Body of pancreas (tissue), 4 donors: ENCODE measurements around the gene PHPT1. TPM values are rescaled to one million over a fixed set of nuclear protein-coding genes. Genes with fewer than 3 reads are reported as not detected.

Experiments
- ATAC-seq: fragments of 150-250 bp; one replicate; pipeline ENCODE4 v1.9.1; 2016
- DNase-seq, 4 donors: peaks; one replicate each; pipeline ENCODE4 v3.0.0-alpha.2; 2019
- H3K27ac ChIP-seq, 4 donors: fragments of 200-600 bp; sonication (generic); 1 replicate in 3 of 4; 2 replicates in 1 of 4; pipeline versions ENCODE4 v1.5.1 to v1.6.1; 2016 to 2019; ENCODE audit warnings: mild to moderate bottlenecking in 1 of 4, mixed read lengths in 1 of 4, moderate library complexity in 1 of 4
- H3K27me3 ChIP-seq, 2 donors: fragments of 200-600 bp; sonication (generic); one replicate each; pipeline ENCODE4 v1.6.0; 2016; ENCODE audit warnings: mild to moderate bottlenecking in 1 of 2
- H3K36me3 ChIP-seq, 2 donors: fragments of 200-600 bp; sonication (generic); replicated peaks in 1 of 2; 2 replicates each; pipeline ENCODE4 v1.5.1; 2016; ENCODE audit warnings: low read depth in 2 of 2; ENCODE audit not compliant: insufficient read depth in 1 of 2
- H3K4me1 ChIP-seq: fragments of 200-600 bp; sonication (generic); one replicate; pipeline ENCODE4 v1.6.0; 2016
- H3K4me3 ChIP-seq, 2 donors: fragments of 200-600 bp; sonication (generic); 1 replicate in 1 of 2; 2 replicates in 1 of 2; pipeline ENCODE4 v1.5.1; 2016 to 2019
- H3K9me3 ChIP-seq, 3 donors: fragments of 200-600 bp; sonication (generic); 1 replicate in 2 of 3; 2 replicates in 1 of 3; pipeline ENCODE4 v1.5.1; 2016
- POLR2A ChIP-seq, 3 donors: fragments of 450-650 bp; IDR thresholded peaks; one replicate each; pipeline ENCODE4 v1.6.1; 2016; ENCODE audit warnings: antibody characterized with exemption in 3 of 3, mild to moderate bottlenecking in 2 of 3
- WGBS, 2 donors: methylation state at CpG; one replicate each; pipeline ENCODE4 v1.1.5; 2017; 5-methylcytosine and 5-hydroxymethylcytosine counted together
- intact Hi-C: fragments of 100-400 bp; cut with DNase I; formaldehyde crosslinking; loops from one replicate; pipeline ENCODE4 v1.15.1; 2023
- total RNA-seq, 2 donors: library from RNA; depleted of rRNA; stranded (reverse); fragments of >200 nt; gene quantifications; one replicate each; pipeline ENCODE4 v1.1.0, GENCODE V29; 2016
- TF ChIP-seq, protein P1 (sequence below), 7 experiments: fragments of 450-650 bp in 4 of 7; fragments of 200-600 bp in 3 of 7; sonication (generic) in 3 of 7; IDR thresholded peaks; one replicate each; pipeline ENCODE4 v1.5.1; 2016 to 2019; ENCODE audit warnings: antibody characterized with exemption in 7 of 7

Gene PHPT1
- total RNA-seq, 2 donors from 2014 or later, result 60.6 to 65.6 TPM

DNA sequence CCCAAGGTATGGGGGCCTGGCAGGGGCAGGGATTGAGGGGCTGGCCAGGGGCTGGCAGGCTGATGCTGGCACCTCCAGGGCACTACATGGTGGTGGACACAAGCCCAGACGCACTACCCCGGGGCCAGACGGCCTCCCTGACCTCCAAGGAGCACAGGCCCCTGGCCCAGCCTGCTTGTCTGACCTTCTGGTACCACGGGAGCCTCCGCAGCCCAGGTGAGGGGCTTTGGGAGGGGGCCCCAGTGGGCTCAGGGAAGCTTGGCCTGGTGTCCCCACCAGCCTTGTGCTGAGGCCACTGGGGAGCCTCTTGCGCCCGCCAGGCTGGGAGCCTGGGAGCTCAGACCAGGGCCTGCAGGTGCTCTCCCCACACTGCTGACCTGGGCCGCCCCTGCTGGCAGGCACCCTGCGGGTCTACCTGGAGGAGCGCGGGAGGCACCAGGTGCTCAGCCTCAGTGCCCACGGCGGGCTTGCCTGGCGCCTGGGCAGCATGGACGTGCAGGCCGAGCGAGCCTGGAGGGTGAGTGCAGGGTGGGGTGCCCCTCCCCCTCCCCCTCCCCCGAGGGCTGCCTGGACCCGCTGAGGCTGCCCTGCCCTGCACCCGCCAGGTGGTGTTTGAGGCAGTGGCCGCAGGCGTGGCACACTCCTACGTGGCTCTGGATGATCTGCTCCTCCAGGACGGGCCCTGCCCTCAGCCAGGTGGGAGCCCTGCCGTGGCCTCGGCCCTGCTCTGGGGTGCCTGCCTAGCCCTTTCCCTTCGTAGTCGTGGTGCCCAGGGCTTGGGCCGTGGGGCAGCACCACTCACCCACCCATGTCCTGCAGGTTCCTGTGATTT lies 8.6 kb downstream of the PHPT1 start:
- peak overlapping the region; percentile 74 to 86 (median 78) for H3K27ac ChIP-seq
- ATAC-seq, result peak; percentile 57
- no peak overlapping the region for H3K4me3 ChIP-seq
- H3K27me3 ChIP-seq, result no peaks in the 10 kb centered on the region
- H3K36me3 ChIP-seq, result peaks cover 10 to 15% of the 10 kb centered on the region in 2 donors
- H3K4me1 ChIP-seq, result peaks cover 62% of the 10 kb centered on the region
- WGBS, 2 donors, result 29% methylated on average over 27 of the region's 29 CpGs; no CpG with 5 or more reads in 1 of the 2 donors
- peak; percentile 72 to 88 (median 82) for DNase-seq
- intact Hi-C loops, result loop anchor here (10.0 kb wide), 1 partner anchor 87 kb away; the partner anchor contains the start of genes C8G and FBXW5
- TF ChIP-seq POLR2A (IDR thresholded peaks at IDR 0.05), result no peak
- TF ChIP-seq, protein P1, sequence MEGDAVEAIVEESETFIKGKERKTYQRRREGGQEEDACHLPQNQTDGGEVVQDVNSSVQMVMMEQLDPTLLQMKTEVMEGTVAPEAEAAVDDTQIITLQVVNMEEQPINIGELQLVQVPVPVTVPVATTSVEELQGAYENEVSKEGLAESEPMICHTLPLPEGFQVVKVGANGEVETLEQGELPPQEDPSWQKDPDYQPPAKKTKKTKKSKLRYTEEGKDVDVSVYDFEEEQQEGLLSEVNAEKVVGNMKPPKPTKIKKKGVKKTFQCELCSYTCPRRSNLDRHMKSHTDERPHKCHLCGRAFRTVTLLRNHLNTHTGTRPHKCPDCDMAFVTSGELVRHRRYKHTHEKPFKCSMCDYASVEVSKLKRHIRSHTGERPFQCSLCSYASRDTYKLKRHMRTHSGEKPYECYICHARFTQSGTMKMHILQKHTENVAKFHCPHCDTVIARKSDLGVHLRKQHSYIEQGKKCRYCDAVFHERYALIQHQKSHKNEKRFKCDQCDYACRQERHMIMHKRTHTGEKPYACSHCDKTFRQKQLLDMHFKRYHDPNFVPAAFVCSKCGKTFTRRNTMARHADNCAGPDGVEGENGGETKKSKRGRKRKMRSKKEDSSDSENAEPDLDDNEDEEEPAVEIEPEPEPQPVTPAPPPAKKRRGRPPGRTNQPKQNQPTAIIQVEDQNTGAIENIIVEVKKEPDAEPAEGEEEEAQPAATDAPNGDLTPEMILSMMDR (IDR thresholded peaks at IDR 0.05), result peak in 4 of 7 experiments; percentile 13 to 43 (median 24)
- no peaks in the 10 kb centered on the region for H3K9me3 ChIP-seq

DNA sequence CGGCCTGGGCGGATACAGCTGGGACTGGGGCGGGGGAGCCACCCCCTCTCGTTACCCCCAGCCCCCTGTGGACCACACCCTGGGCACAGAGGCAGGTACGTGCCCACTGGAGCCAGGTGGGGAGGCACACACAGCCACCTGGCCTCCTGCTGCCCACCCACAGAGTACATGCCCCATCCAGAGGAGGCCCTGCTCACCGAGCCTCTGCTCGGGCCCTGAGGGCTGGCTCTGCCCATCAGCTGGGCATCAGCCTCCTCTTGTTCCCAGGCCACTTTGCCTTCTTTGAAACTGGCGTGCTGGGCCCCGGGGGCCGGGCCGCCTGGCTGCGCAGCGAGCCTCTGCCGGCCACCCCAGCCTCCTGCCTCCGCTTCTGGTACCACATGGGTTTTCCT lies 9.2 kb downstream of the PHPT1 start:
- ATAC-seq, result no peak

DNA sequence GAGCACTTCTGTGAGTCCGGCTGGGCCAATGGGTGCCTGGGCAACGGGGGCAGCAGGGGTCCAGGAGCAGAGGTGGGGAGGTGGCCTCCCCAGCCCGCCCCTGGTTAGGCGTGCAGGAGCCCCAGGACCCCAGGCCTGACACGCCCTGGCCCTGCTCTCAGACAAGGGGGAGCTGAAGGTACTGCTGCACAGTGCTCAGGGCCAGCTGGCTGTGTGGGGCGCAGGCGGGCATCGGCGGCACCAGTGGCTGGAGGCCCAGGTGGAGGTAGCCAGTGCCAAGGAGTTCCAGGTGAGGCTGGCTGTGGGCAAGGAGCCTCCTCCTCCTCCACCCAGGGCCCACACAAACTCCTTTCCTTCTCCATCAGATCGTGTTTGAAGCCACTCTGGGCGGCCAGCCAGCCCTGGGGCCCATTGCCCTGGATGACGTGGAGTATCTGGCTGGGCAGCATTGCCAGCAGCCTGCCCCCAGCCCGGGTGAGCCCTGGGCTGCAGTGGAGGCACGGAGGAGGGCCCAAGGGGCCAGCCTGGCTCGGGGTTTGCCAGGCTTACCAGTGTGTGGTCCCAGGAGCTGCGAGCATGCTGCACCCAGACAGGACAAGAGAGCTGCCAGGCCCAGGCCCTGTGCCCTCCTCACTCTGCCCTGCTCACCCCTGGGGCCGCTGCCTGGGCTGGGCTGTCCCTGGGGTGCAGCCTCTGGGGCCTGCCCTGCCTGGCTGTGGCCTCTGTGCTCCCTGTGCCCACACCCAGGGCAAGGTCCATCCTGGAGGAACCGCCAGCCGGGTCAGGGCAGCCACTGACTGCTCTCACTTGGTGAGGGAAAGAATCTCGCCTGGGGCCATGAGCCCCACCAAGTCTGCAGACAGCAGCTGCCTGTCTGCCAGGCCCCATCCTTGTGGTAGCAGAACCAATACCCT lies 9.9 kb downstream of the PHPT1 start:
- TF ChIP-seq POLR2A (IDR thresholded peaks at IDR 0.05), result peak in 1 of 3 donors; percentile 9
- TF ChIP-seq, protein P1 (IDR thresholded peaks at IDR 0.05), result no peak
- Histone ChIP-seq H3K4me1 (peaks cover 72% of the 10 kb centered on the region), H3K27ac (peak overlapping the region; percentile 74 to 86 (median 78)), H3K27me3 (no peaks in the 10 kb centered on the region), H3K4me3 (no peak overlapping the region), H3K36me3 (peaks cover 15 to 21% of the 10 kb centered on the region in 2 donors), H3K9me3 (no peaks in the 10 kb centered on the region)
- intact Hi-C loops, result loop anchor here (10.0 kb wide), 1 partner anchor 86 kb away; the partner anchor contains the start of genes C8G and FBXW5
- peak; percentile 79 for ATAC-seq
- WGBS, 2 donors, result 0 to 36% methylated on average over 3 to 20 of the region's 20 CpGs
- DNase-seq, result peak; percentile 90 to 97 (median 93)

More for the DNA sequence above, 9.2 kb downstream of the PHPT1 start:
- Histone ChIP-seq H3K9me3 (no peaks in the 10 kb centered on the region), H3K27ac (peak overlapping the region; percentile 74 to 86 (median 78)), H3K4me3 (no peak overlapping the region), H3K27me3 (no peaks in the 10 kb centered on the region), H3K4me1 (peaks cover 68% of the 10 kb centered on the region), H3K36me3 (peaks cover 15 to 21% of the 10 kb centered on the region in 2 donors)
- DNase-seq, result peak in 1 of 4 donors; percentile 20
- intact Hi-C loops, result loop anchor here (10.0 kb wide), 1 partner anchor 86 kb away; the partner anchor contains the start of genes C8G and FBXW5
- TF ChIP-seq, protein P1 (IDR thresholded peaks at IDR 0.05), result no peak
- TF ChIP-seq POLR2A (IDR thresholded peaks at IDR 0.05), result no peak
- 20 to 68% methylated on average over 1 to 13 of the region's 15 CpGs for WGBS, 2 donors

DNA sequence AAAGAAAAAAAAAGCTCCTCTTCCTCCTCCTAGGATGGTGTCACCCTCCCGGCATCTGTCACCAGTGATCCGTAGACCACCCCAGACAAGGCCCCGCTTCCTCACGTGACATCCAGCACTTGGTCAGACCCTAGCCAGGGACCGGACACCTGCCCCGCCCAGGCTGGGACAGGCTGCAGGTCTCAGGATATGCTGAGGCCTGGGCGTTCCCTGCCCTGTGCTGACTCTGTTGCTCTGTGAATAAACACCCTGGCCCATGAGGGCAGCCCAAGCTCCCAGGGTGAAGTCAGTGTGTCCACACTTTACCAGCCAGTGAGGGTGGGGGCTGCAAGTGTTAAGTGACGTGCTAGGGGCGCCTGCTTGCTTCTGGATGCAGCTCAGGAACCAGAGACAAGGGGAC lies 11.3 kb downstream of the PHPT1 start:
- H3K27me3 ChIP-seq, result no peaks in the 10 kb centered on the region
- no peak overlapping the region for H3K4me3 ChIP-seq
- H3K36me3 ChIP-seq, result peaks cover 15 to 21% of the 10 kb centered on the region in 2 donors
- WGBS, 2 donors, result 88 to 93% methylated on average over 9 of the region's 9 CpGs
- TF ChIP-seq POLR2A (IDR thresholded peaks at IDR 0.05), result no peak
- TF ChIP-seq, protein P1 (IDR thresholded peaks at IDR 0.05), result no peak
- intact Hi-C loops, result no loop called here
- ATAC-seq, result no peak
- DNase-seq, result peak in 1 of 4 donors; percentile 20
- H3K4me1 ChIP-seq, result peaks cover 87% of the 10 kb centered on the region
- H3K9me3 ChIP-seq, result no peaks in the 10 kb centered on the region
- H3K27ac ChIP-seq, result peak overlapping the region in 2 of 4 donors; percentile 29 to 78
